OCI-LY3 (cell line): ENCODE data around the gene MEPE.

Experiments used
- EZH2phosphoT487 ChIP-seq: fragments of 200-600 bp; shearing (Covaris generic); IDR thresholded peaks from 2 replicates; pipeline ENCODE4 v1.6.1; 2018; ENCODE audit warnings: antibody characterized with exemption, mixed run types, low read depth
- TF ChIP-seq, protein P1 (sequence below): fragments of 200-600, 300-600 bp; sonication (generic); IDR thresholded peaks from 2 replicates; pipeline ENCODE4 v1.5.1; 2014; ENCODE audit warnings: antibody characterized with exemption, low read length, low read depth

GRCh38 chr4:87840149-87840548, 7.4 kb downstream of the MEPE start:
- TF ChIP-seq, protein P1, sequence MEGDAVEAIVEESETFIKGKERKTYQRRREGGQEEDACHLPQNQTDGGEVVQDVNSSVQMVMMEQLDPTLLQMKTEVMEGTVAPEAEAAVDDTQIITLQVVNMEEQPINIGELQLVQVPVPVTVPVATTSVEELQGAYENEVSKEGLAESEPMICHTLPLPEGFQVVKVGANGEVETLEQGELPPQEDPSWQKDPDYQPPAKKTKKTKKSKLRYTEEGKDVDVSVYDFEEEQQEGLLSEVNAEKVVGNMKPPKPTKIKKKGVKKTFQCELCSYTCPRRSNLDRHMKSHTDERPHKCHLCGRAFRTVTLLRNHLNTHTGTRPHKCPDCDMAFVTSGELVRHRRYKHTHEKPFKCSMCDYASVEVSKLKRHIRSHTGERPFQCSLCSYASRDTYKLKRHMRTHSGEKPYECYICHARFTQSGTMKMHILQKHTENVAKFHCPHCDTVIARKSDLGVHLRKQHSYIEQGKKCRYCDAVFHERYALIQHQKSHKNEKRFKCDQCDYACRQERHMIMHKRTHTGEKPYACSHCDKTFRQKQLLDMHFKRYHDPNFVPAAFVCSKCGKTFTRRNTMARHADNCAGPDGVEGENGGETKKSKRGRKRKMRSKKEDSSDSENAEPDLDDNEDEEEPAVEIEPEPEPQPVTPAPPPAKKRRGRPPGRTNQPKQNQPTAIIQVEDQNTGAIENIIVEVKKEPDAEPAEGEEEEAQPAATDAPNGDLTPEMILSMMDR = no peak
- no peak for TF ChIP-seq EZH2phosphoT487
